CD4-positive, alpha-beta T cell treated with Interleukin-4 for 4 hours (primary cell): ENCODE results near the gene KNCN.

Experiments used
- DNase-seq: peaks from one replicate; pipeline ENCODE4 v3.0.0-alpha.2; 2020

KNCN gene

DNA sequence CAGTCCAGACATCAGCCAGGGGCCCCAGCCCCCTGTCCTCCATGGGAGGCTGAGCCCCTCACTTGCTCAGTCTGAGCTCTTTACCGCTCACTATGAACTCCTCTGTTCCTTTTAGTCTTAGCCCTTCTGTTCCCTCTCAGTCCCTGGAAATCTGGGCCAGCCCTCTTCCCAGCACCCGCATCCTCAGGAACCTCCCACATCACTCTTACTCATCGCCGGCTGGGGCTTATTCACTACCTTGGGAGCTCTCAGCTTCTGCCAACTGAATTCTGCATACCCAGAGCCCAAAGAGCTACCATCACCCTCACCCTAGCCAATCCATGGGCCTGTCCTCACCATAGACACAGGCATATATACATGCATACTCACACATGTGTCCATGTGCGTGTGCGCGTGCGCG is 11.5 kb downstream of the KNCN start:
- no peak for DNase-seq

DNA sequence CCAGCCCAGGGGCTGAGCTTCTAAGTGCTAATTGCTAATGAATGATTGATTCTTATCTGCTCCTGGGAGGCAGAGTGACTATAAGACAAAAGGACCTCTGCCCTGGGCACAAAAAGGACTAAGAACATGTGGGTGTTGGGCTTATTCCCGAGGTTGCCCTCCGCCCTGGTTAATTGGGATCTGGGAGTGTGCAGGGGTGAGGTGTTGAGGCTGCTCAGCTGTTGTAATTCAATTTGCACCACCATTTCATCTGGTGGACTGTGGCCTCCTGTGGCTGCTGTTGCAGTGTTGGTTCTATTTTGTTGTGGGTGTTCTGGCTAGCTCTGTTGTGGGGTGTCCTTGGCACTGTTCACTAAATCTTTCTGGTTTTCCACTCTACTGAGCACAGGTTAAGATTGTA is 13.3 kb downstream of the KNCN start:
- DNase-seq: no peak

DNA sequence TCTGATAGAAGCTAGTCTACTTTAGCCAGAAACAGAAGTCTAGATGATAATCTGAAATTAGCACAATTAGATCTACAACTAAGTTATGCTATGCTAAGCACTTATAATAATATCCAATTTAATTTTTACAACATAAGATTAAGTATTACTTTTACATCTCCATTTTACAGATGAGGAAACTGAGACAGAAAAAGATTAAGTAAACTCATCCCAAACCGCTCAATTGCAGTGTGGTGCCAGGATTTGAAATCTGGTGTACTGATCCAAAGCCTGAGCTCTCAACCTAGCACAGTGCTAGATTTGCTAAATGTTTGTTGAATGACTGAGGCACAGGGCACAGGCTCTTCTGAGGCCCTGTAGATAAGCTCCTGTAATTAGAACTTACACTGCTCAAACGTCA is 13.8 kb downstream of the KNCN start:
- DNase-seq: no peak

DNA sequence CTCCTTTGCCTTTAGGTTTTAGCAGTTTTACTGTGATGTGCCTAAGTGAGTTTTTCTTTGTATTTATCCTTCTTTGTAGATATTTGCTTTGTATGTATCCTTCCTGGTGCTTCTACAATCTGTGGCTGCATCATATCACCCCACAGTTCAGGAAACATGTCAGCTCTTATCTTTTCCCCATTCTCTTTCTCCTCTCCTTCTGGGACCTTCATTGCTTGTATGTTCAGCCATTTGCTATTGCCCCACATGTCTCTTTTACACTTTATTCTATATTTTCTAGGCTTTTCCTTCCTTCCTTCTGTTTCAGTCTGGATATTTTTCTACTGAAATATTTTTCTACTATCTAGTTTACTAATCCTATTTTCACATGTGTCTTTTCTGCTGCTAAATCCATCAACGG is 14.9 kb downstream of the KNCN start:
- no peak for DNase-seq

DNA sequence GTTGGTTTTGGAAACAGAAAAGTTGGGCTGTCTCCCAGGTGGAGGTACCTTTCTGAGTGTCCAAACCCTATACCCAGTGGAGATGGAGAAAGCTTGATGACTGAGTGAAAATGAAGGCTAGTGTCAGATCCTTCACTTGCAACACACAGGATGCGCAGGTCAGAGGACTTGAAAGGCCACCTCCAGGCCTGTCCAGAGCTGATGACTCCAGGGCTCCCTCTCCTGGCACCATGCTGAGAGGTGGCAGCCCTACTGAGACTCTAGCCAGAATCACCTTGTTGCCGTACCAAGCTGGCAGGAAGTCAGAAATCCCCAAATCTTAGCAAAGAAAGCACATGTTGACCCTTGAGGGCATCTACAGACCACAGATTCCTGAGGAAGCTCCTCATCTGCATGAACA is 16.4 kb downstream of the KNCN start:
- DNase-seq: no peak

DNA sequence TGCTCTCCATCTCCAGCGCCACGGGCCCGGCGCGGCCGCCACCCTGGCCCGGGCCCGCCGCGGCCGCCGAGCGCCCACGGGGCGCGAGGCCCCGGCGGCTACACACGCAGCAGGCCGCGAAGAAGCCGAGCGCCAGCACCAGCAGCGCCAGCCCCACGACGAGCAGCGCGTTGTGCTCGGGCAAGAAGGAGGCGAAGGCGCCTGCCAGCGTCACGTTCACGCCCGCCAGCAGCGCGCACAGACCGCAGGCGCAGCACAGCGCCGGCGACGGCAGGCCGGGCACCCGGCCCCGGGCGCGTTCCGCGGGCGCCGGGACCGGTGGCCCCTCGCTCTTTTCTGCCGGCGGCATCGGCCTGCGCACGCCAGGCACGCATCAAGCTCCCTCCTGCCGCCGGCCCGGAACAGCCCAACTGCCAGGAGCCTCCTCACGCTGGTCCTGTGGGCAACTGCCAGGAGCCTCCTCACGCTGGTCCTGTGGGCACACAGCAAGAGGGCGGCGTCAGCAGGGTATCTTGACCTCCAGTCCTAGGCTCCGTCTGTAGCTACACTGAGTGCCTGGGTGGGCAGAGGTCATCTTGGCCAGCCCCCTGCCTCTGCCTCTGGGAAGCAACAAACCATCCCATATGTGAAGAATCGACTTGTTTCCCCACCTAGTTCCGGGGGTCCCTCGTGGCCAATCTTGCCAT is 18.1 kb downstream of the KNCN start:
- DNase-seq: peak; percentile 52

DNA sequence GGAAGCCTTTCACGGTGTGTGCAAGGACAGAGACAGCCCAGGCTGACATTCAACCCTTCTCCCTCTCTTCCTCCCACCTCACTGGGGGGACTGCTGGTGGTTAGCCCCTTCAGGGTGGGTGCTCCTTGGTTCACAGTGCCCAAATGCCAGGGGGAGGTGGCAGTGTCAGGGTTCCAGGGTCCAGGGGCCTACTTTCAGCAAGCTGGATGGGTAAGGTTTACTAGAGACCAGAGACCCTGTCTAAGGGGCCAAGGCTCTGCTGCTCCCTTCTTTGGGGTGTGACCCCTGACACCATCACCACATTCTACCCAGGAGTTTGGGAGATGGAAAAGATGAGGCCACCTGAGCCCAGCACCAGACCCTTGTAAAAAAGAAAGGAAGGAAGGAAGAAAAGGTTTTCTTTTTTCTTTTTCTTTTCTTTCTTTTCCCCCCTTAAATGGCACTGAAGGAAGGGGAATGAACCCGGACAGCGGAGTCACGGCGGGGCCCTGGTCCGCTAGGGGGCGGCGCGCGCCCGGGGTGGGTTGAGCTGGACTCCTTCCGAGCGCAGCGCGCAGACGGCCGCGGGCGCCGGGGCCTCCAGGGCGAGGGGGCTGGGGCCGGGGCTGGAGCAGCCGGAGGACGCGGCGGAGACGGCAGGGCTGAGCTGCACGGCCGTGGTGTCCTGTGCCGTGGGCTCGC is 18.8 kb downstream of the KNCN start:
- peak; percentile 62 for DNase-seq

DNA sequence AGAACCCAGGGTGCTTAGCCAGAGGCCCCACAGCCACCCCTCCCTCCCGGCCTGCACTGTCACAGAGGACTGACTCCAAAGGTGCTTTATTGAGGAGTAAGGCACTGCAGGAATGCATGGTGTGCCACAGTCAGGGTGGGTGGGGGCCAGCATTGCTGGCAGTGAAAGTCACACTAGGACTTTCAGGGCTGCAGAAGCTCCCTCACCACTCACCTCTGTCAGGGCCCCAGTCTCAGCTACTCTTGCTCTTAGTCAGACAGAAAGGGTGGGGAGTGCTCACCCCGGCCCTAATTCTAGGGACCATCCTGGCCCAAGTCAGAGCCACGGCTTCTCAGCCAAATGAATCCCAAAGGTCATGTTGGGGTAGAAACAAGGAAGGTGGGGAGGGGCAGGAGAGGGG is 19.4 kb downstream of the KNCN start:
- no peak for DNase-seq

DNA sequence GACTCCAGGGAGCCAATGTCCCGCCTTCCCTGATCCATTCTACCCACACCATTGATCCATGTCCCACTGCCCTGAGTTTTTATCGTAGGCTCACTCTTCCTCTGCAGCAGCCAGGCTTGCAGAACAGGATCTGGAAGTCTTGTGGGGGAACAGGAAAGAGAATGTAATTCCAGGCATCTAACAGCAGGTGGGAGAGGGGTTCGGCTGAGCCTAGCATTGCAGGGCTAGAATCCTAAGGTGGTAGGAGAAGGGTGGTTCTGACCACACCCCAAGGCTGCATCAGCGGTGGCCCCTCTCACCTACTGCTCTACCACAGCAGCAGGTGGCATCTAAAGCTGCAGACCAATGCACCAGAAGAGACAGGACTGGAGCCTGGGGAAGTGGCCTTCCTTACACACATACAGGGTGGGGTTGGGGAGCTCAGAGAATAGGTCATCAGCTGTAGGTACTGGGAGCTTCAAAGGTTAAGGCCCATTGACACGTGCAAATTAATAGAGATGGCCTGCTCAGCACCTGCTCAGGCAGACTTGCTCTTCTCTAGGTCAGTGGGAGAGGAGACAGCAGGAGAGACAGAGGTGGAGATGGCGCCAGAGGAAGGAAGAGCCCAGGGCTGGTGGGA is 20.5 kb downstream of the KNCN start:
- DNase-seq: no peak

DNA sequence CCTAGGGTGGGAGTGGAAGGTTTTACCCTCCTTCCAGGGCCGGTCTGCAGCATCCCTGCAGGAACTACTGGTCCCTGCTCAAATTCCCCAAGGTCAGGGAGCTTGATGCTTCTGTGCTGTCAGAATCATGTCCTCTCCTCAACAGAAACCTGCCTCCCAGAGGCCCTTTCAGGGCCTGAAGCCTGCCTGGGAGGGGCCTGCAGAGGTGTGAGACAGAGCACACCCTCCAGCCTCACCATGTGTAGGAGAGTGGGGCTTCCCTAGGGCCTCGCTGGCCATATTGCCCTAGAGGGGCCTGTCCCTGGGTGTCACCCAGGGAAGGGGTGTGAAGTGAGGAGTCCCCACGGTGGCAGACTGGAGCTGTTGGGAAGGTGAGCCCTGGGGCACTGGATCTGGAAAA is 21.1 kb downstream of the KNCN start:
- no peak for DNase-seq

DNA sequence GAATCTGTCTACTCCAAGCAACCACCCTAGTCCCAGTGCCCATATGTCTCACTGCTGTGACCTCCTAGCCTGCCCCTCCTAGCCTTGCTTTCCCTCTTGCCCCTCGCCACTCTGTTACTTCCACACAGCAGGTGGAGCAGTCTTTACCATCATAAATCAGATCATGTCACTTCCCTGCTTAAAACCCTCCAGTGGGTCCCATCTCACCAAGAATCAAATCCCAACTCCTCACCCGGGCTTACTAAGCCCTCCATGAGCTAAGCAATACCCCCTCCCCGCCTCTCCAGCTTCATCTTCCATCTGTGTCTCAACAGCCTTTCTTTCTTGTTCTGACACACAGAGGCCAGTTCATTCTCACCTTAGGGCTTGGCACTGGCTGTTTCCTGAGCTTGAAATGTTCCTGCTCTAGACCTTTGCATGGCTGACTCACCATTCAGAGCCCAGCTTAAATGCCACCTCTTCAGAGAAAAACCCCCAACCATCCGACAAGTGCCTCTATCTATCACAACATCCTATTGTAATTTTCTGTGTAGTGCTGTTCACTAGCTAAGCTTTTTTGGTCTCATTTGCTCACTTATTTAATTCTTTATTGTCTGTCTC is 22.3 kb downstream of the KNCN start:
- no peak for DNase-seq

DNA sequence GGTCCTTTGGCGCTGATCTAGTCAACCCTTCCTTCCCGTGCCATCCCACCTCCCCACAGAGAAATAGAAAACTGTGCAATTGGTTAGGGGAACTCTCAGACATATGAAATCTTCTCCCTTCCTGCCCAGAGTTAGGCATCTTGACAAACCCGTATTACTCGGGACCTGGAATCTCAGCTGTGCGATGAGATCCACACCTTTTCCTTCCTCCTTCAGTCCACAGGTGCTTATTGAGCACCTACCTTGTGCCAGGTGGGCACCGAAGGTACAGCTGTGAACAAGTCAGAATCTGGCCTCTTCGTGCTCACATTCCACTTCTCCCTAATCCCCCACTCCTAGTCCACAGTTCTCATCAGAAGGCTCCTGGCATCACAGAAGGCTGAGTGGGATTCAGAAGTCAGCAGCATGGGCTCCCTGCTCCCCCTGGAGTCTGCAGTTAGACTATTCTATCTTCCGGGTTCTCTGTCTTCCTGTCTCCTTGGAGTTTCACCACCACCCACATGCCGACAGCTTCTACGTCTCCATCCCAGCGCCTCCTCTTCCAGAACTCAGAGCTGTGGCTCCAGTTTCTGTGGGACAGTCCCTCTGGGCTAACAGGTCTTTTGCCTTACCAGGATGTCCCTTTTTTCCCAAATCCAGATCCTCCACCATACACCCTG is 23.0 kb downstream of the KNCN start:
- no peak for DNase-seq

DNA sequence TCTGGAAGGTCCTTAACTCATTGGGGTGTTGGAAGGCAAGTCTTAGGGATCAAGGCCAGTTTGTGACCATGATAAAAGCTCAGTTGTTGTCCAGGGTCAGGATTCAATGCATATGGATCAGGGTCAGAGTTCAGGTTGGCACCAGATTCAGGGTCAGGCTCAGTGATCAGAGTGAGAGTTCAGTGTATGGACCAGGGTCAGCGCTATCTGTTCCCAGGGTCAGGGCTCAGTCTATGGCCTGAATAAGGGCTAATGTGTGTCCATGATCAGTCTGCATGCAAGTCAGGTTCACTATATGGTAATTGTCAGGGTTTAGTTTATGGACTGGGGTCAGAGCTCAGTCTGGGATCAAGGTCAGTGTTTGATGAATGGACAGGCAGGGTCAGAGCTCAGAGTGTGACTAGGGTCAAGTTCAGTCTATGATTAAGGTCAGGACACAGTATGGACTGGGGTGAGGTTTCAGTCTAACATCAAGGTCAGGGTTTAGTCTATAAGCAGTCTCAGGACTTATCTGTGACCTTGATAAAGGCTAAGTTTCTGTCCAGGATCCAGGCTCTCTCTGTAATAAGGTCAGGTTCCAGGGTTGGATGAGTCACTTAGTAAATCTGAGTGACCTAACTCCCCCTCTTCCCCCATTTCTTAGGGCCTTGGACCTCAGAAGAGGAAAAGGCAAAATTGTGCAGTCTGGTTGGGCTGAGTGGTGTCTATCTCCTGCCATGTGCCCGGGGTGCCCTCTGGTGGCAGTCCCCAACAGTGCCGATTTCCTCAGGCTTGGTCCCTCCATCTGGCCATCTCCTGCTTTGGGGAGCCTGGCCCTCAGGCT is 23.8 kb downstream of the KNCN start:
- DNase-seq: peak; percentile 58

DNA sequence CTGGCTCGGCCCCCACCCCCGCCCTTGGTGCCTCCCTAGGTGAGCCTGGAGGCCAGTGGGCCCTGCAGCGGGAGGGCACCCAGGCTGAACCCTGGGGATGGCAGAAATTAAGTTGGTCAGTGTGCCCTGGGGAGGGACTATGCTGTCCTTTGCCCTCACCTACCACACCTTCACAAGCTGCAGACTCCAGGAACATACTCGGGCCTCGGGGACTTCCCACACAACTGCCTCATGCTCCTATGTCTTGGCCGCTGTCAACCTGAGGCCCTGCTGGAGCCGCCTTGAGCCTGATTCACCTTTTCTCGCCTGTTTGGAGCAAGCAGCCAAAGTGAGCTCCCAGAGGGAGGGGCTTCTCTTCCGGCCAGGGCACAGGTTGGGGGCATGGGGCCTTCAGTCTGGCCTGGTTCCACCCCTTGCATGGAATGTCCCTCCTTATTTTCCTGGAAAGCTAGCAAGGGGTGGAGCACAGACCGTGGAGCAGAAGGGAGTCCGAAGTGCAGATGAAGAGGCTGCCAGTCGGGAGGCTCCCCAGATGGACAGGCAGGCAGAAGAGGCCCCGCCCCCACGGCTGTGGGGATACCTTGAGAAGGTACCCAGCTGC is 24.7 kb downstream of the KNCN start:
- no peak for DNase-seq

DNA sequence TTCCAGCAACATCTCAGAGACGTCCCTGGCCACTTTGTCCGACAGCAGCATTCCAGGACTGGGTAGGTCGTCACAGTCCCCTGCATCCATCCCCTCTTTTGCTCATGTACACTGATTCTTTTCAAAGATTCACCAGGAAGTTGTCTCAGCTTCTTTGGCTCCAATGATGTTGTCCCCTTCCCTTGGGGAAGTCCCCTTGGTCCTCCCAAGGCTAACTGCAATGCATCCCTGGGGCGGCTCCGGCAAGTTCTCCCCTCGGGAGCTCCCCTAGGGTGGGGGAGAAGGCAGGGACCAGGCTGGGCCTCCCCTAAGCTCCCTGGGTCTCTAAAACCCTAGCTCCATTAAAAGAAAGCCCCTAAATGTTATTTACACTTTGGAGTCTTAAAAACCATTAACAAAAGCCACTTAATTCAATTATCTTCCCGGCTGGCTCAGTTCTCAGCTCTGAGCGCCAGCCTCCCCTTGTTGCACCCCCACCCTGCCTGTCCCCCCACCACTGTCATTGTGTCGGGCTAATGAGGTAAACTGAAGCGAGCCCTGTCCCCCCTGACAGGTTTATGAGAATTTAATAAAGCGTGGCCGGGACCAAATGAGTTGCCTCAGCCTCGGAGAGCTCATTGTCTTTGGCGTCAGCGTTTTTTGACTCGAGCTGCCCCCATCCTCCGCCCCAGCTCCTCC is 25.3 kb downstream of the KNCN start:
- no peak for DNase-seq

DNA sequence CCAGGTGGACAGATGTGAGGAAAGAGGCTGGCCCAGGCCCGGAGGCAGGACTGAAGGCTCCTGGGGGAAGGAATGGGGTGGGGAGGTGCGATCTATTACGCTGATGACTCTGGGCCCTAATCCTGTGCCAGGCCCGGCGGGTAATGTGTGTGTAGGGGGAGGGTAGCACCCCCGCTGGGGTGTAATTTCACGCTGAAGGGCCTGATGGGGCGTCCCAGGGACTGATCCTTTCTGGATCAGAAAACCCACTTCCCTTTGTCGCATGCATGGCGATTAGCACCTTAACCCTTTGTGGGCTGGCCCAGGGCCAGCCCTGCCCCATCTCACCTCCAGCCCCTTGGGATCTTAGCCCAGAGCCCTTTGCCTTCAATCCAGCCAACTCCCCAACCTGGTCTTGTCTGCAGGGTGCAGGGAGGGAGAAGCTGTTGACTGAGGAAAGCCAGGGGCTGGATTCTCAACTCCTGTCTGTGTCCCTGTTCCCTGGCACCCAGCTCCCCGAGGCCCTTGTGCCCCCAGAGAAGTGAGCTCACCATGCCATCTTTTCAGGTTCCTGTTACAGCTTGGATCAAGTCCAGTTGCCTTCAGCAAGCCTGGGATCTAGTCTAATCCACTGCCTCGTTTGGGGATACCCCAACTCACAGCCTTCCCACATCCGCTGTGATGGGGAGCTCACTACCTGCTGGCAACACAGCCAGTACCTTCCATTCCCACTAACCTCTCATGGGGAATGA is 26.0 kb downstream of the KNCN start:
- no peak for DNase-seq

DNA sequence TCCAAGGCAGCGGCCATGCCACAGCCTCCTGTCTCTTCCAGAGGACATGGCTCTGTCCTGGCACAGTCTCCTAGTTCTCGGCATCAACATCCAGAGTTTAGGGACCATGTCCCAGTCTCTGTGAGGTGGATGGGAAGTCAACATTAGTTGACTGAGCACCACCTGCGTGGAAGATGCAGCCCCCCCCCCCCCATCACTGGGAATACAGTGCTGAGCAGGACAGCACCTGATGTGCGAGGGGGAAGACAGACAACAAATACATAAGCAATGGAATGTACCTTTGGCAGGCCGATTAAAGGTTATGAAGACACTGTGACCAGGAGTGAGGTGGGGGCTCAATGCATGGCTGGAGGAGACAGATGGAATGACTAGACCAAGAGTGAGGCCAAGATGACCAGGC is 26.6 kb downstream of the KNCN start:
- no peak for DNase-seq

DNA sequence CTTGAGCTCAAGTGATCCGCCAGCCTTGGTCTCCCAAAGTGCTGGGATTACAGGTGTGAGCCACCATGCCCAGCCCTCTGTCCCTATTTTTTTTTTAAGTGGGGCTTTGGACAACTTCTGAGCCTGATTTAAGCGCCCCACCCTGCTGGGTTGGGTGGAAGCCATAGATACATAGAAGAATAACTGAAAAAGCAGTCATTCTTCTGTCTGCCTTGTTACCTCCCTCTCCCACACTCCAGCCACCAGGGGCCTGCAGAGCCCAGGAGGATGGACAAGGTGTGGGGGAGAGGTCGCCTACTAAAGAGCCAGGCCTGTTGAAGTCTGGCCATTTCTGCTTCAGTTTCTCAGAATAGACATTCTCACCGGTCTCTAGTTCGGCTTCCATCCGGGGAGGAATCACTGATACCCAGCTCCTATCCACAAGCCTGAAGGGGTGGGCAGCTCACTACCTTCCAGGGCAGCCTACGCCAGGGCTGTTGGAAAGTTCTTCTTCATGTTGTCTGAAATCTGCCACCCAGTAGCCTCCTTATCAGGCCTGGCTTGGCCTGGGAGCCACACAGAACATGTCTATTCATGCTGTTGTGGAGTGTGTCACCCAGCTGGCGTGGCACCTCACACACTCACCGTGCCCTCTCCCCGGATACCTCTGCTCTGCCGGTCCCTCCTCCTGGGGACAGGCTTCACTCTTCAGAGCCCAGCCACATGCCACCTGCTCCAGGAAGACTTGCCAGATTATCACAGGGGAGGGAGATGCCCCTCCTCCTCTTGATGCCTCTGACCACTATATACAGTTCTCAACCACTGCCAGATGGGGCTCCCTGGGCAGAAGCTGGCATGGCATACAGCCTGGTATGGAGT is 27.7 kb downstream of the KNCN start:
- no peak for DNase-seq

DNA sequence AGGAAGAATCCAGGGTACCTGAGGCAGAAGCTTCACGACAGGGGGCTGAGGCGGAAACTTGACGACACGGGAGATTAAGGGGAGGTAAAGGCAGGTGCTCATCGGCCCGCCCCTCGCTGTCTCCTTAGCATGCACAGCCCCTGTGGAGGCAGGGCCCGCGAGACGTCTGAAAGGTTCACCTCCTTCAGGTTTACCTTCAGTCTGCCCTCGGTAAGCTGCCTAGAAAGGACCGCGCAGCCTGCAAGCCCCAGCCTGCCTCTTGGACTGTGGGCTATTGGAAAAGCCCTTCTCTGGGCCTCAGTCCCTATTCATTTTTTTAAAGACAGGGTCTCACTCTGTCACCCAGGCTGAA is 28.5 kb downstream of the KNCN start:
- DNase-seq: no peak
